Activated T-helper 2 cell treated with anti-CD3 and anti-CD28 coated beads, Interferon-gamma antibody, Interleukin-2, Interleukin-4, amounts not matched to agents 10 μg/mL and 5 μg/mL and 100 μg/mL, durations not matched to agents 14 hours and 24 hours and 36 hours (primary cell): ENCODE results near the gene NRP1. TPM values are rescaled to one million over a fixed set of nuclear protein-coding genes. Genes with fewer than 3 reads are reported as not detected.

Experiments used
- DNase-seq: peaks from one replicate; pipeline ENCODE4 v3.0.0; 2021; ENCODE audit warnings: low spot score
- H3K27ac Mint-ChIP-seq: one replicate; pipeline ENCODE4 v1.8.0; 2021; ENCODE audit warnings: mixed read lengths
- H3K27me3 Mint-ChIP-seq: one replicate; pipeline ENCODE4 v1.8.0; 2021; ENCODE audit warnings: low read depth, mixed read lengths
- H3K36me3 Mint-ChIP-seq: one replicate; pipeline ENCODE4 v1.8.0; 2021; ENCODE audit warnings: low read depth, mixed read lengths
- H3K4me1 Mint-ChIP-seq: one replicate; pipeline ENCODE4 v1.8.0; 2021; ENCODE audit warnings: low read depth, mixed read lengths
- H3K4me3 Mint-ChIP-seq: one replicate; pipeline ENCODE4 v1.8.0; 2021; ENCODE audit warnings: low read depth, mild to moderate bottlenecking, moderate library complexity, mixed read lengths
- H3K9me3 Mint-ChIP-seq: one replicate; pipeline ENCODE4 v1.8.0; 2021; ENCODE audit warnings: mixed read lengths
- intact Hi-C: fragments of 100-400 bp; cut with micrococcal nuclease; formaldehyde crosslinking; loops from one replicate; pipeline ENCODE4 v1.15.1; 2023
- total RNA-seq: library from RNA; stranded (reverse); gene quantifications from 2 replicates; pipeline ENCODE4 v1.2.3, GENCODE V29; 2022

The NRP1 gene
- total RNA-seq, 1 donor from 2014 or later: 6.1 TPM

- Mint-ChIP-seq H3K9me3 (no peaks in the 10 kb centered on the region), H3K36me3 (no peaks in the 10 kb centered on the region), H3K27ac (peak overlapping the region; percentile 85), H3K4me3 (peak overlapping the region; percentile 14), H3K27me3 (no peaks in the 10 kb centered on the region), H3K4me1 (peaks cover 53% of the 10 kb centered on the region)
- no peak for DNase-seq
- intact Hi-C loops: loop anchor here (1.0 to 5.0 kb wide), 6 partner anchors 17 to 359 kb away; no protein-coding TSS in a partner anchor
These were observed 180.5 kb downstream of the NRP1 start for GRCh38 chr10:33153968-33154327.

- peaks cover 53% of the 10 kb centered on the region for H3K4me1 Mint-ChIP-seq
- peak overlapping the region; percentile 85 for H3K27ac Mint-ChIP-seq
- H3K36me3 Mint-ChIP-seq: peaks cover 3% of the 10 kb centered on the region
- intact Hi-C loops: loop anchor here (1.0 to 5.0 kb wide), 2 partner anchors 51 to 144 kb away; no protein-coding TSS in a partner anchor
- peaks cover 4% of the 10 kb centered on the region for H3K9me3 Mint-ChIP-seq
- no peak for DNase-seq
- peak overlapping the region; percentile 14 for H3K4me3 Mint-ChIP-seq
- H3K27me3 Mint-ChIP-seq: no peaks in the 10 kb centered on the region
These were observed 181.1 kb downstream of the NRP1 start for GRCh38 chr10:33153251-33153967.

- intact Hi-C loops: loop anchor here (1.0 to 5.0 kb wide), 2 partner anchors 50 to 143 kb away; no protein-coding TSS in a partner anchor
- peak overlapping the region; percentile 85 for H3K27ac Mint-ChIP-seq
- no peak for DNase-seq
- no peak overlapping the region for H3K4me3 Mint-ChIP-seq
- peaks cover 4% of the 10 kb centered on the region for H3K36me3 Mint-ChIP-seq
- no peaks in the 10 kb centered on the region for H3K27me3 Mint-ChIP-seq
- H3K4me1 Mint-ChIP-seq: peaks cover 53% of the 10 kb centered on the region
- H3K9me3 Mint-ChIP-seq: peaks cover 9% of the 10 kb centered on the region
These were observed 181.7 kb downstream of the NRP1 start for GRCh38 chr10:33152750-33153149.

GRCh38 chr10:33152146-33152545 lies 182.3 kb downstream of the NRP1 start:
- Mint-ChIP-seq H3K36me3 (peaks cover 4% of the 10 kb centered on the region), H3K27ac (no peak overlapping the region), H3K9me3 (peaks cover 10% of the 10 kb centered on the region), H3K4me1 (peaks cover 52% of the 10 kb centered on the region), H3K27me3 (no peaks in the 10 kb centered on the region), H3K4me3 (no peak overlapping the region)
- intact Hi-C loops: loop anchor here (5.0 kb wide), 1 partner anchor 50 kb away; no protein-coding TSS in a partner anchor
- no peak for DNase-seq

GRCh38 chr10:33151344-33151864 lies 183.1 kb downstream of the NRP1 start:
- no peak for DNase-seq
- Mint-ChIP-seq H3K9me3 (peaks cover 10% of the 10 kb centered on the region), H3K27ac (no peak overlapping the region), H3K27me3 (no peaks in the 10 kb centered on the region), H3K36me3 (peaks cover 4% of the 10 kb centered on the region), H3K4me1 (peaks cover 52% of the 10 kb centered on the region), H3K4me3 (no peak overlapping the region)
- intact Hi-C loops: loop anchor here (5.0 kb wide), 1 partner anchor 49 kb away; no protein-coding TSS in a partner anchor

GRCh38 chr10:33150889-33151288 lies 183.6 kb downstream of the NRP1 start:
- peaks cover 10% of the 10 kb centered on the region for H3K9me3 Mint-ChIP-seq
- H3K4me1 Mint-ChIP-seq: peaks cover 49% of the 10 kb centered on the region
- H3K27me3 Mint-ChIP-seq: no peaks in the 10 kb centered on the region
- H3K4me3 Mint-ChIP-seq: no peak overlapping the region
- no peak overlapping the region for H3K27ac Mint-ChIP-seq
- peaks cover 4% of the 10 kb centered on the region for H3K36me3 Mint-ChIP-seq
- intact Hi-C loops: loop anchor here (5.0 kb wide), 1 partner anchor 49 kb away; no protein-coding TSS in a partner anchor
- no peak for DNase-seq

GRCh38 chr10:33150146-33150545 lies 184.3 kb downstream of the NRP1 start:
- Mint-ChIP-seq H3K36me3 (peaks cover 4% of the 10 kb centered on the region), H3K4me1 (peaks cover 44% of the 10 kb centered on the region), H3K9me3 (peaks cover 10% of the 10 kb centered on the region), H3K4me3 (no peak overlapping the region), H3K27me3 (no peaks in the 10 kb centered on the region), H3K27ac (peak overlapping the region; percentile 43)
- DNase-seq: no peak
- intact Hi-C loops: loop anchor here (5.0 kb wide), 1 partner anchor 48 kb away; no protein-coding TSS in a partner anchor

GRCh38 chr10:33147013-33147310 lies 187.5 kb downstream of the NRP1 start:
- Mint-ChIP-seq H3K27ac (no peak overlapping the region), H3K27me3 (no peaks in the 10 kb centered on the region), H3K4me1 (peaks cover 38% of the 10 kb centered on the region), H3K36me3 (peaks cover 4% of the 10 kb centered on the region), H3K4me3 (no peak overlapping the region), H3K9me3 (peaks cover 10% of the 10 kb centered on the region)
- DNase-seq: no peak
- intact Hi-C loops: no loop called here

GRCh38 chr10:33146189-33147012 lies 188.1 kb downstream of the NRP1 start:
- no peak overlapping the region for H3K4me3 Mint-ChIP-seq
- peaks cover 10% of the 10 kb centered on the region for H3K9me3 Mint-ChIP-seq
- H3K4me1 Mint-ChIP-seq: peaks cover 36% of the 10 kb centered on the region
- no peaks in the 10 kb centered on the region for H3K27me3 Mint-ChIP-seq
- no peak for DNase-seq
- H3K36me3 Mint-ChIP-seq: peaks cover 4% of the 10 kb centered on the region
- intact Hi-C loops: no loop called here
- no peak overlapping the region for H3K27ac Mint-ChIP-seq

GRCh38 chr10:33145451-33146188 lies 188.8 kb downstream of the NRP1 start:
- H3K4me1 Mint-ChIP-seq: peaks cover 36% of the 10 kb centered on the region
- no peak for DNase-seq
- H3K36me3 Mint-ChIP-seq: peaks cover 4% of the 10 kb centered on the region
- intact Hi-C loops: no loop called here
- no peak overlapping the region for H3K4me3 Mint-ChIP-seq
- no peaks in the 10 kb centered on the region for H3K27me3 Mint-ChIP-seq
- no peak overlapping the region for H3K27ac Mint-ChIP-seq
- peaks cover 10% of the 10 kb centered on the region for H3K9me3 Mint-ChIP-seq

- Mint-ChIP-seq H3K27ac (peak overlapping the region; percentile 76), H3K4me1 (peaks cover 40% of the 10 kb centered on the region), H3K9me3 (peaks cover 6% of the 10 kb centered on the region), H3K4me3 (no peak overlapping the region), H3K27me3 (no peaks in the 10 kb centered on the region), H3K36me3 (no peaks in the 10 kb centered on the region)
- intact Hi-C loops: loop anchor here (1.0 to 5.0 kb wide), 4 partner anchors 9 to 996 kb away; no protein-coding TSS in a partner anchor
- DNase-seq: no peak
These were observed 191.2 kb downstream of the NRP1 start for GRCh38 chr10:33143160-33143728.

GRCh38 chr10:33142295-33142694 lies 192.2 kb downstream of the NRP1 start:
- Mint-ChIP-seq H3K4me3 (no peak overlapping the region), H3K27me3 (no peaks in the 10 kb centered on the region)
- intact Hi-C loops: loop anchor here (5.0 kb wide), 2 partner anchors 765 to 995 kb away; no protein-coding TSS in a partner anchor

More at GRCh38 chr10:33142295-33142694, 192.2 kb downstream of the NRP1 start:
- no peak for DNase-seq
- H3K4me1 Mint-ChIP-seq: peaks cover 50% of the 10 kb centered on the region
- no peaks in the 10 kb centered on the region for H3K36me3 Mint-ChIP-seq
- no peaks in the 10 kb centered on the region for H3K9me3 Mint-ChIP-seq
- peak overlapping the region; percentile 40 for H3K27ac Mint-ChIP-seq
